ENCODE data around the gene COX14. TPM values are rescaled to one million over a fixed set of nuclear protein-coding genes. Genes with fewer than 3 reads are reported as not detected.

COX14 gene
- total RNA-seq, 1 experiment from 2014 or later = 31.9 TPM

DNA sequence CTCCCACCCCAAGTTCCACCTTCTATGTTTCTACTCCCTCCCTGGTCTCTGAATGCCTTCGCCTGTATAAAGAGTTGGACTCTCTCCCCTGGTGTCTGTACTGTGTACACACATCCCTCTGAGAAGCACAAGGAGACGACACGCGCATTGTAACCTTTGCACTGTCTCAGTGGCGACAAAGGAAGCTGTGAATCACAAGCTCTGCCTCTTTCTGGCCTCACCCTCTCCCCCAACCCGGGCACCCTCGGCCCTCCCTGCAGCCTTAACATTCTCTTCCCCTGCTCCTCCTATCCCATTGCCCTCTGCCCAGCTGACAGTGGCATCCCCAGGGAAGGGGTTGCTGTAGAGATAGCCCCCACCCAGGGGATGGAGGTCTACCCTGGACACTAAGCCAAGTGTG is 29.4 kb upstream of the COX14 start:
- no peak overlapping the region for H3K23ac ChIP-seq (ENCODE audit: insufficient read length, low read depth, low read length)
- H3K27ac ChIP-seq (ENCODE audit: insufficient read length, low read depth, low read length) = no peak overlapping the region
- H2BK15ac ChIP-seq (ENCODE audit: low read depth, low read length) = no peak overlapping the region
- Mint-ChIP-seq H3K4me3 (peak overlapping the region in 1 of 2 experiments; percentile 10; a peak in 1 of 5 replicates), H3K36me3 (ENCODE audit: insufficient read depth in 1 of 3, low read depth in 3 of 3) (peaks cover 15 to 20% (median 16%) of the 10 kb centered on the region in 3 experiments), H3K27ac (peak overlapping the region in 1 of 3 experiments; percentile 5; a peak in 1 of 7 replicates), H3K9me3 (no peaks in the 10 kb centered on the region), H3K27me3 (ENCODE audit: low read depth) (peaks cover 20% of the 10 kb centered on the region), H3K4me1 (peaks cover 11 to 23% of the 10 kb centered on the region in 2 experiments)
- H3K23me2 ChIP-seq (ENCODE audit: insufficient read length, low read depth, low read length, poor library complexity, severe bottlenecking) = no peaks in the 10 kb centered on the region
- H4K8ac ChIP-seq (replicated peaks; ENCODE audit: insufficient read length, low read depth, low read length) = no peak overlapping the region
- H3K14ac ChIP-seq (ENCODE audit: insufficient read depth, low read length) = no peak overlapping the region
- no peak overlapping the region for H3K9ac ChIP-seq (ENCODE audit: extremely low read depth, insufficient read length, low read length)
- H3K4me1 ChIP-seq (ENCODE audit: insufficient read depth, low read length) = no peaks in the 10 kb centered on the region
- no peak overlapping the region for H2BK12ac ChIP-seq (ENCODE audit: insufficient read length, low read depth, low read length)
- H3K79me2 ChIP-seq (ENCODE audit: insufficient read depth, low read length) = no peaks in the 10 kb centered on the region
- H3K18ac ChIP-seq (ENCODE audit: insufficient read length, low read depth, low read length) = no peak overlapping the region
- WGBS (ENCODE audit: extremely low coverage, insufficient read length, low lambda C conversion rate) = no CpG with 5 or more reads among the region's 7 CpGs
- no peak overlapping the region for H4K5ac ChIP-seq (ENCODE audit: insufficient read length, low read depth, low read length)
- DNase-seq = no peak
- no peak overlapping the region for H3K56ac ChIP-seq (ENCODE audit: insufficient read length, low read depth, low read length)
- H2BK20ac ChIP-seq (ENCODE audit: low read depth, low read length, poor library complexity, severe bottlenecking) = no peak overlapping the region
- H3K4me2 ChIP-seq (ENCODE audit: insufficient read depth, insufficient read length, low read length) = no peak overlapping the region
- no peak overlapping the region for H4K91ac ChIP-seq (ENCODE audit: insufficient read length, low read depth, low read length)
- no peak overlapping the region for H3K4ac ChIP-seq (ENCODE audit: low read depth, low read length)
- no peaks in the 10 kb centered on the region for H3K79me1 ChIP-seq (ENCODE audit: insufficient read depth, low read depth, low read length, poor library complexity, severe bottlenecking)
- no peak overlapping the region for H2BK120ac ChIP-seq (ENCODE audit: low read depth, low read length, poor library complexity, severe bottlenecking)
- H2BK5ac ChIP-seq (ENCODE audit: insufficient read length, low read length) = no peak overlapping the region
- H3T11ph ChIP-seq (ENCODE audit: low read length) = no peak overlapping the region
- no peaks in the 10 kb centered on the region for H4K20me1 ChIP-seq (ENCODE audit: control insufficient read depth, insufficient read depth, insufficient read length)
- no peaks in the 10 kb centered on the region for H3K27me3 ChIP-seq (ENCODE audit: insufficient read depth, low read length)
- H2AK5ac ChIP-seq (ENCODE audit: insufficient read length, low read length) = no peak overlapping the region
- no peaks in the 10 kb centered on the region for H3K9me3 ChIP-seq (ENCODE audit: control insufficient read depth, low read depth, low read length)
- H2AFZ ChIP-seq (ENCODE audit: low read length) = no peak overlapping the region
- TF ChIP-seq, protein P1, sequence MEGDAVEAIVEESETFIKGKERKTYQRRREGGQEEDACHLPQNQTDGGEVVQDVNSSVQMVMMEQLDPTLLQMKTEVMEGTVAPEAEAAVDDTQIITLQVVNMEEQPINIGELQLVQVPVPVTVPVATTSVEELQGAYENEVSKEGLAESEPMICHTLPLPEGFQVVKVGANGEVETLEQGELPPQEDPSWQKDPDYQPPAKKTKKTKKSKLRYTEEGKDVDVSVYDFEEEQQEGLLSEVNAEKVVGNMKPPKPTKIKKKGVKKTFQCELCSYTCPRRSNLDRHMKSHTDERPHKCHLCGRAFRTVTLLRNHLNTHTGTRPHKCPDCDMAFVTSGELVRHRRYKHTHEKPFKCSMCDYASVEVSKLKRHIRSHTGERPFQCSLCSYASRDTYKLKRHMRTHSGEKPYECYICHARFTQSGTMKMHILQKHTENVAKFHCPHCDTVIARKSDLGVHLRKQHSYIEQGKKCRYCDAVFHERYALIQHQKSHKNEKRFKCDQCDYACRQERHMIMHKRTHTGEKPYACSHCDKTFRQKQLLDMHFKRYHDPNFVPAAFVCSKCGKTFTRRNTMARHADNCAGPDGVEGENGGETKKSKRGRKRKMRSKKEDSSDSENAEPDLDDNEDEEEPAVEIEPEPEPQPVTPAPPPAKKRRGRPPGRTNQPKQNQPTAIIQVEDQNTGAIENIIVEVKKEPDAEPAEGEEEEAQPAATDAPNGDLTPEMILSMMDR (conservative IDR thresholded peaks at IDR 0.05) = no peak

All from H9 (cell line).